NCI-H2171 treated with DMSO at 0.1 percent for 48 hours (cell line): ENCODE results near the gene C11orf52.

Experiments used
- DNase-seq: peaks from one replicate; lab custom pipeline; 2025; lab: John Stamatoyannopoulos, UW

C11orf52 gene

GRCh38 chr11:111976119-111976766 lies 57.5 kb downstream of the C11orf52 start:
- DNase-seq, result no peak
